Measurements from ENCODE around the gene SETDB2.

GRCh38 chr13:49524740-49525501, 80.8 kb downstream of the SETDB2 start:
- no peak for TF ChIP-seq CTCF (IDR thresholded peaks at IDR 0.05)
- no peak for TF ChIP-seq EP300 (IDR thresholded peaks at IDR 0.05)
- TF ChIP-seq POLR2AphosphoS5 (IDR thresholded peaks at IDR 0.05) = no peak
